Measurements from ENCODE around the gene TCF7L1.

Gene TCF7L1

DNA sequence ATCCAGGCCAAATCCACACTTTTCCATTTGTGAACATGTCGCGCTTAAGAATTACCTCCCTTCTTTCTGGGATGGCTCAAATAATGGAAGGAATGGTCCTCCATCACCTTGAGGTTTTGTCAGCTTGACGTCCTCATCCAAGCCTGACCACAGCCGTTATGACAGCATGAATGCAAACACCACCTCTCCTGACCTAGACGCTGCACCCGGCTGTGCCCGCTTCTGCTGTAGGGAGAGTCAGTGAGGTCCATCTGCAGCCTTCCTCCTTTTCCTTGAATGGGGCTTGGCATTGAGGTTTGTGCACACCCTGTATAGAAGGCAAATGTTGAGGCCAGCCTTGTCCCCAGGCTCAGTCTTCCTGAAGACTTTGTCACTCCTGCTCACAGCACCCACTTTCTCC, 109.1 kb downstream of the TCF7L1 start:
- TF ChIP-seq, protein P1, sequence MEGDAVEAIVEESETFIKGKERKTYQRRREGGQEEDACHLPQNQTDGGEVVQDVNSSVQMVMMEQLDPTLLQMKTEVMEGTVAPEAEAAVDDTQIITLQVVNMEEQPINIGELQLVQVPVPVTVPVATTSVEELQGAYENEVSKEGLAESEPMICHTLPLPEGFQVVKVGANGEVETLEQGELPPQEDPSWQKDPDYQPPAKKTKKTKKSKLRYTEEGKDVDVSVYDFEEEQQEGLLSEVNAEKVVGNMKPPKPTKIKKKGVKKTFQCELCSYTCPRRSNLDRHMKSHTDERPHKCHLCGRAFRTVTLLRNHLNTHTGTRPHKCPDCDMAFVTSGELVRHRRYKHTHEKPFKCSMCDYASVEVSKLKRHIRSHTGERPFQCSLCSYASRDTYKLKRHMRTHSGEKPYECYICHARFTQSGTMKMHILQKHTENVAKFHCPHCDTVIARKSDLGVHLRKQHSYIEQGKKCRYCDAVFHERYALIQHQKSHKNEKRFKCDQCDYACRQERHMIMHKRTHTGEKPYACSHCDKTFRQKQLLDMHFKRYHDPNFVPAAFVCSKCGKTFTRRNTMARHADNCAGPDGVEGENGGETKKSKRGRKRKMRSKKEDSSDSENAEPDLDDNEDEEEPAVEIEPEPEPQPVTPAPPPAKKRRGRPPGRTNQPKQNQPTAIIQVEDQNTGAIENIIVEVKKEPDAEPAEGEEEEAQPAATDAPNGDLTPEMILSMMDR (IDR thresholded peaks at IDR 0.05; ENCODE audit: control insufficient read depth, insufficient read depth, low read depth, low read length, missing control alignments): no peak
- no peak for DNase-seq (ENCODE audit: low read depth)

DNA sequence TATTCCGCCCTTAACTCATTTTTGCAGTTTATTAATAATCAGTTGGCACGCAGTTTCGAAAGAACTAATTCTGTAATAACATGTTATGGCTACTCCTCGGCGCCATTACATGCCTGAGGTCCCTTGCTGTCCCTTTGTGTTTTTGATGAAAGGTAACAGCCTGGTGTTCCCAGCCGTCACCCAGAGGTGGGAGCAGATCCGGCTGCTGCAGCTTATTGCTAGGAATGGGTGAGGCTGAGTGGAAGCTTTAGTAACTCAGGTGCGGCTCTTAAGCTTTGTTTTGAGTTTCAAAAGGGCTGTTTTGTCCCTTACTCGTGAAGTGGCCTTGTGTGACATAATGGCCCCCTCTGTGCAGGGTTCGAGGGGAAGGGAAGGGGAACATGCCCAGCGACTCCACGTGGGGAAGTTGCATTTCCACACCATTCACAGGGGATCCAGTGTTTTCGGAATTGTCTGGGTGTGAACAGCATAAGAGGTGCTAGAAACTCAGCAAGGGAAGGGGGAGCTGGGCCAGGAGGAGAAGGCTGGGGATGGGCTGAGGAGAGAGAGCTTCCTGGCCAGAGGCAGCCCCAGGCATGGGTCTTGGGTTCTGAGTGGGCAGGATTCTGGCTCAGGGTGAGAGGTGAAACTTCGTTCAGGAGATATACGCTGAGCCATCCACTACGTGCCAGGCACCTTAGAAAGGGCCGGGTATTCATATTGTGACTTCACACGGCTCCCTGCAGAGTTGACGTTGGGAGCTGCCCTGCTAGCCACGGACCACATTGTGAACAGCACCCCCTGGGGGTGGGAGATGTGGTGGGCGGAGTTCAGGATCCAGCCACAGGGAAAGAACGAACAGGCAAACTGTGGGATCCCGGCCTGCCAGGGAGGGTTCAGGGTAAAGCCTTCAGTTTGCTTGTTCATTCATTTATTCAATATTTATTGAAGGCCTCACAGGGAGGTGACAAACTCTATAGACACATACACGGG, 110.2 kb downstream of the TCF7L1 start:
- no peak overlapping the region for H3K4me3 ChIP-seq (ENCODE audit: control insufficient read depth, low read depth, low read length)
- no peak for DNase-seq (ENCODE audit: low read depth)
- TF ChIP-seq, protein P1 (IDR thresholded peaks at IDR 0.05; ENCODE audit: control insufficient read depth, insufficient read depth, low read depth, low read length, missing control alignments): peak; percentile 25

More for the DNA sequence above, 109.1 kb downstream of the TCF7L1 start:
- no peak overlapping the region for H3K4me3 ChIP-seq (ENCODE audit: control insufficient read depth, low read depth, low read length)

DNA sequence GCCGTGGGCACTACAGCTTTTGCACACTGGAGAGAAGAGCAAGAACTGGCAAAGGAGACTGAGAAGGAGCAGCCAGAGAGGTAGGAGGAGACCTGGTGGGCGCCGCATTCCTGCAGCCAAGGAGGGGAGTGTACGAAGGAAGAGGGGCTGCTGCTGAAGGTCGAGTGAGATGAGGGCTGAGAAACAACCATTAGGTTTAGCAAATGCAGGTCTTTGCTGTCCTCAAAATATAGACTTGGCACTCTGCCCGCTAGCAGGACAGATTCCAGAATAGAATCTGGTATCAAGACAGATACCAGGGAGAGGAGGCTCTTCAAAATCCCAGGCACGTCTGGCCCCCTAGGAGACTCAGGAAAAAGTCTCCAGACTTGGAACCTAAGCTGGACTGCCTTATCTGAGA, 111.6 kb downstream of the TCF7L1 start:
- no peak overlapping the region for H3K4me3 ChIP-seq (ENCODE audit: control insufficient read depth, low read depth, low read length)
- TF ChIP-seq, protein P1 (IDR thresholded peaks at IDR 0.05; ENCODE audit: control insufficient read depth, insufficient read depth, low read depth, low read length, missing control alignments): no peak

DNA sequence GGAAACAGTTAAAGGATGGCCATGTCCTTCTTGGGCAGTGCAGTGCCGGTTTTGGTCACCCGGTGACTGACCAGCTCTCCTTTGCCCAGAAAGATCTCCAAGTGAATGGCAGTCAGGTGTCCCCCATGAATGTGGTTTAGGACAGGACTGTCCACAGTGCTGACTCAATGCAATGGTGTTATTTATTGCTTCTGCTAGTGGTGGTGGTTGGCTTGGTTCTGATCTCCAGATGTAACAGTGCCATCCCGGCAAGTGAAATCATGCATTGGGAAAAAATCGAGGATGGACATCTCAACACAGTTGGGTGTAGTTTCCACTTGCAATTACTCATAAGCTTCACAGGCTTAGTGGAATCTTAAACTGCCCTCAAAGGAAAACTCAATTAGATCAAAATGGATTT, 112.7 kb downstream of the TCF7L1 start:
- no peak overlapping the region for H3K4me3 ChIP-seq (ENCODE audit: control insufficient read depth, low read depth, low read length)
- DNase-seq (ENCODE audit: low read depth): no peak
- TF ChIP-seq, protein P1 (IDR thresholded peaks at IDR 0.05; ENCODE audit: control insufficient read depth, insufficient read depth, low read depth, low read length, missing control alignments): no peak

More for the DNA sequence above, 111.6 kb downstream of the TCF7L1 start:
- DNase-seq (ENCODE audit: low read depth): no peak

DNA sequence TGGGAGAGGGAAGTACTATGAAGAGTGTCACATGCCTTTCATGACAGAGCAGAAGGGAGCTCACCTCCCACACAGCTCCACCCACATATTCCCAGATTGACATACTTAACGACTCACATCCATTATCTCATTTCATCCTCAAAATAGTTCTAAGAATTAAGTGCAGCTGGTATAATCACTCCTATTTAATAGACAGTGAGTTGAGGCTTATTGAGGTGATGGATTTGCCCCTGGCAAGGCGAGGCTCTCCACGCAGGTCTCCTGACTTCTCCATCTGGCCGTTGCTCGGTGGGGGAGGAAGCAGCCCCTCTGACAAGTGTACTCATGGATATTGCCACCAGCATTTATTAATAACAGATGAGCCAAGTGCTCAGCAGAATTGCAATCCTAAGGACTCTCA, 113.2 kb downstream of the TCF7L1 start:
- H3K4me3 ChIP-seq (ENCODE audit: control insufficient read depth, low read depth, low read length): no peak overlapping the region
- TF ChIP-seq, protein P1 (IDR thresholded peaks at IDR 0.05; ENCODE audit: control insufficient read depth, insufficient read depth, low read depth, low read length, missing control alignments): no peak
- DNase-seq (ENCODE audit: low read depth): no peak

DNA sequence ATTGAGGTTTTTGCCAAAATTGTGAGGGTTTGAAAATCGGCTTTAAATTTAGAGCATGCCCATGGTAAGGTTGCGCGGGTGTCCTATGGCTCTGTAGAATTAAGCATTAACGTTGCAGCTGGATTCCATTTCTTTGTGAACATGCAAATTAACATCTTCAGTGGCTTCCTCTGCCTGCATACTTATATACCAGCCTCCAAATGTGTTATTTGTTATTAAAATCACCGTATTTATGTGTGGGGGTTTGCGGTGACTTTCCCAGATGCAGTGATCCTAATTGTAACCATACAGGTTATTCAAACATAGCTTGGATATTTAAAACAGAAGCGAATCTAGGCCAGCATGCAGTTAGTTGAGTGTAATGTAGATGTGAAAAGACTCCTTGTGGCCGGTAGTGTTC, 114.4 kb downstream of the TCF7L1 start:
- no peak for DNase-seq (ENCODE audit: low read depth)
- no peak overlapping the region for H3K4me3 ChIP-seq (ENCODE audit: control insufficient read depth, low read depth, low read length)
- TF ChIP-seq, protein P1 (IDR thresholded peaks at IDR 0.05; ENCODE audit: control insufficient read depth, insufficient read depth, low read depth, low read length, missing control alignments): no peak
